DND-41 (cell line): Measurements from ENCODE around the gene SLC2A8.

ENCODE experiments used
- EZH2 ChIP-seq: IDR thresholded peaks from 3 replicates; pipeline ENCODE4 v1.6.1; 2012; ENCODE audit warnings: borderline replicate concordance, low read depth, mild to moderate bottlenecking, moderate library complexity, low read length, inconsistent platforms; ENCODE audit not compliant: severe bottlenecking
- TF ChIP-seq, protein P1 (sequence below): IDR thresholded peaks from 2 replicates; pipeline ENCODE4 v1.5.1; 2012; ENCODE audit warnings: borderline replicate concordance, low read length, moderate library complexity, mild to moderate bottlenecking; ENCODE audit not compliant: poor library complexity, severe bottlenecking; ENCODE audit errors: extremely low read depth

DNA sequence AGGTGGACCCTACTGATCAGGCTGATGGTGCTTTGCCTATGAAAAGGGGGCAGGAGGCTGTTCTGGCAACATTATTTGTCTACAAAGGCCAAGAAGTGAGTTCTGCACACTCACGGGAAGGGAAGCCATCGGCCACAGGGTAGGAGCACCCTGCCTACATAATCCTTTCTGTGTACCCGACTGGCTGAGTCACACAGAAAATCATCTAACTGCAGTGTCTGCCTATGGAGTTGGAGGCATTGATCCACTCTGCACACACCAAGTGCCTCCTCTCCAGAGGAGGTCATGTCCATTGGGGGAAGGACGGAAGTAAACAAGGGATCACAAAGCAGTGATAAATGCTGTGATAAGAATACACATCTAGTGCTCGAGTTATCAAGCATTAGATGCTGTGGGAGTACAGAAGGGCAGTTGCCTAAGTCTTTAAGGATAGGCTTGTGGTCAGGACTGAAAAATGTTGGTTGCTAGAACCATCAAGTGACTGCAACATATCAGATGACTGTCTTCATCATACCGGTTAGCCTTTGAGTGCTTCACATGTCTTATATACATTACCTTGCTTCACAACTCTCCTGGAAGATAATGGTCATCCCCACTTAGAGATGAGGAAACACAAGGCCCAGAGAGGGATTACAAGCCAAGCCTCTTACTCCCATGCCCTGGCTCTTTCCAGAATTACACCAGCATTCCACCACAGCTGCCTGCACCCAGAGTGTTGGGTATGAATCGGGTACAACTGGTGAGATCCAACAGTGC, 1.3 kb upstream of the SLC2A8 start:
- TF ChIP-seq, protein P1, sequence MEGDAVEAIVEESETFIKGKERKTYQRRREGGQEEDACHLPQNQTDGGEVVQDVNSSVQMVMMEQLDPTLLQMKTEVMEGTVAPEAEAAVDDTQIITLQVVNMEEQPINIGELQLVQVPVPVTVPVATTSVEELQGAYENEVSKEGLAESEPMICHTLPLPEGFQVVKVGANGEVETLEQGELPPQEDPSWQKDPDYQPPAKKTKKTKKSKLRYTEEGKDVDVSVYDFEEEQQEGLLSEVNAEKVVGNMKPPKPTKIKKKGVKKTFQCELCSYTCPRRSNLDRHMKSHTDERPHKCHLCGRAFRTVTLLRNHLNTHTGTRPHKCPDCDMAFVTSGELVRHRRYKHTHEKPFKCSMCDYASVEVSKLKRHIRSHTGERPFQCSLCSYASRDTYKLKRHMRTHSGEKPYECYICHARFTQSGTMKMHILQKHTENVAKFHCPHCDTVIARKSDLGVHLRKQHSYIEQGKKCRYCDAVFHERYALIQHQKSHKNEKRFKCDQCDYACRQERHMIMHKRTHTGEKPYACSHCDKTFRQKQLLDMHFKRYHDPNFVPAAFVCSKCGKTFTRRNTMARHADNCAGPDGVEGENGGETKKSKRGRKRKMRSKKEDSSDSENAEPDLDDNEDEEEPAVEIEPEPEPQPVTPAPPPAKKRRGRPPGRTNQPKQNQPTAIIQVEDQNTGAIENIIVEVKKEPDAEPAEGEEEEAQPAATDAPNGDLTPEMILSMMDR: no peak
- TF ChIP-seq EZH2: no peak
